Natural killer cell (primary cell): ENCODE data around the gene SPTLC1. TPM values are rescaled to one million over a fixed set of nuclear protein-coding genes. Genes with fewer than 3 reads are reported as not detected.

Experiments
- ATAC-seq, 3 donors: fragments of 150-1000 bp in 2 of 3; fragments of 200-7000 bp in 1 of 3; cut with Tn5 transposase; 1 replicate in 1 of 3; 2 replicates in 2 of 3; pipeline ENCODE4 v1.10.0; 2021; ENCODE audit warnings: mild to moderate bottlenecking in 2 of 3, moderate library complexity in 2 of 3
- DNase-seq, 2 donors: peaks; one replicate each; pipeline versions ENCODE4 v3.0.0 to v3.0.0-alpha.2; 2013 to 2021; ENCODE audit warnings: mixed read lengths in 1 of 2
- H3K27ac ChIP-seq: one replicate; pipeline ENCODE4 v1.5.1; 2013; ENCODE audit warnings: mild to moderate bottlenecking, low read length
- H3K27me3 ChIP-seq: one replicate; pipeline ENCODE4 v1.6.1; 2013; ENCODE audit warnings: low read length; ENCODE audit not compliant: control insufficient read depth, insufficient read depth
- H3K36me3 ChIP-seq: one replicate; pipeline ENCODE4 v1.6.1; 2013; ENCODE audit warnings: low read length; ENCODE audit not compliant: control insufficient read depth, insufficient read depth
- H3K4me1 ChIP-seq: one replicate; pipeline ENCODE4 v1.6.1; 2013; ENCODE audit warnings: low read length; ENCODE audit not compliant: control insufficient read depth, insufficient read depth
- H3K4me3 ChIP-seq: one replicate; pipeline ENCODE4 v1.5.1; 2013; ENCODE audit warnings: low read length
- H3K9me3 ChIP-seq: one replicate; pipeline ENCODE4 v1.6.1; 2013; ENCODE audit warnings: low read length; ENCODE audit not compliant: control insufficient read depth, insufficient read depth
- H3K27ac Mint-ChIP-seq, 2 donors: one replicate each; pipeline ENCODE4 v1.8.0; 2022; ENCODE audit warnings: mild to moderate bottlenecking in 2 of 2, mixed read lengths in 2 of 2, moderate library complexity in 1 of 2
- H3K27me3 Mint-ChIP-seq, 2 donors: one replicate each; pipeline ENCODE4 v1.8.0; 2022; ENCODE audit warnings: low read depth in 2 of 2, mixed read lengths in 2 of 2
- H3K36me3 Mint-ChIP-seq: one replicate; pipeline ENCODE4 v1.8.0; 2022; ENCODE audit warnings: mixed read lengths
- H3K4me1 Mint-ChIP-seq, 2 donors: one replicate each; pipeline ENCODE4 v1.8.0; 2022; ENCODE audit warnings: mixed read lengths in 2 of 2
- H3K4me3 Mint-ChIP-seq: one replicate; pipeline ENCODE4 v1.8.0; 2022; ENCODE audit warnings: mild to moderate bottlenecking, moderate library complexity, mixed read lengths
- H3K9me3 Mint-ChIP-seq, 2 donors: one replicate each; pipeline ENCODE4 v1.8.0; 2022; ENCODE audit warnings: mixed read lengths in 2 of 2
- WGBS: methylation state at CpG from one replicate; pipeline ENCODE4 v1.1.7; 2013; ENCODE audit warnings: missing lambda C conversion rate; ENCODE audit not compliant: insufficient coverage; 5-methylcytosine and 5-hydroxymethylcytosine counted together
- intact Hi-C: fragments of 100-400 bp; cut with micrococcal nuclease; formaldehyde crosslinking; loops from one replicate; pipeline ENCODE4 v1.14.2; 2022
- total RNA-seq, 4 donors: library from RNA; stranded (reverse); fragments of 120-200 nt in 1 of 4; gene quantifications; one replicate each; pipeline versions ENCODE4 v1.2.3 to v1.2.4, GENCODE V29; 2013 to 2022
- TF ChIP-seq, protein P1 (sequence below): fragments of 200-600 bp; IDR thresholded peaks from one replicate; pipeline ENCODE4 v1.8.0; 2022; ENCODE audit warnings: antibody characterized with exemption

The SPTLC1 gene
- total RNA-seq, 3 donors from 2014 or later (not counting 1 experiment from before 2014, with no cell fraction given): 45.6 to 59.3 (median 47.8) TPM

DNA sequence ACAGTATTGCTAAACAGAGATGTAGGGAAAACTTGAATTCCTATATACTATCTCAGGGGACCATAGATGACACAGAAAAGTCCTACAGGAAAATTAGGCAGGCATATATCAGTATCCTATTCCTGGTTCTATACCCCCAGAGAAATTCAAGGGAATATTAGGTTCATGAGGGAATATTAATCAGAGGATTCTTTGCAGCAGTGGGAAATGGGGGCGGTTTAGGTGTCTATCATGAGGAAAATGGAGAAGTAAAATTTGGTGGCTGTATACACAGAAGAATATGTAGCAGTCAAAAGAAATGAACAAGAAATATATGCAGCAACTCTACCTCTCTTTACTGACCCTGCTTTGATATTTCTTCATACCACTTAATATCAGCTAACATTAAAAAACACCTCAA is 20.0 kb downstream of the SPTLC1 start:
- TF ChIP-seq, protein P1, sequence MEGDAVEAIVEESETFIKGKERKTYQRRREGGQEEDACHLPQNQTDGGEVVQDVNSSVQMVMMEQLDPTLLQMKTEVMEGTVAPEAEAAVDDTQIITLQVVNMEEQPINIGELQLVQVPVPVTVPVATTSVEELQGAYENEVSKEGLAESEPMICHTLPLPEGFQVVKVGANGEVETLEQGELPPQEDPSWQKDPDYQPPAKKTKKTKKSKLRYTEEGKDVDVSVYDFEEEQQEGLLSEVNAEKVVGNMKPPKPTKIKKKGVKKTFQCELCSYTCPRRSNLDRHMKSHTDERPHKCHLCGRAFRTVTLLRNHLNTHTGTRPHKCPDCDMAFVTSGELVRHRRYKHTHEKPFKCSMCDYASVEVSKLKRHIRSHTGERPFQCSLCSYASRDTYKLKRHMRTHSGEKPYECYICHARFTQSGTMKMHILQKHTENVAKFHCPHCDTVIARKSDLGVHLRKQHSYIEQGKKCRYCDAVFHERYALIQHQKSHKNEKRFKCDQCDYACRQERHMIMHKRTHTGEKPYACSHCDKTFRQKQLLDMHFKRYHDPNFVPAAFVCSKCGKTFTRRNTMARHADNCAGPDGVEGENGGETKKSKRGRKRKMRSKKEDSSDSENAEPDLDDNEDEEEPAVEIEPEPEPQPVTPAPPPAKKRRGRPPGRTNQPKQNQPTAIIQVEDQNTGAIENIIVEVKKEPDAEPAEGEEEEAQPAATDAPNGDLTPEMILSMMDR: no peak
- Mint-ChIP-seq H3K36me3 (no peaks in the 10 kb centered on the region), H3K4me1 (peaks cover 27 to 42% of the 10 kb centered on the region in 2 donors), H3K9me3 (no peaks in the 10 kb centered on the region), H3K27ac (peak overlapping the region in 1 of 2 donors; percentile 57), H3K27me3 (no peaks in the 10 kb centered on the region), H3K4me3 (no peak overlapping the region)
- Histone ChIP-seq H3K4me3 (no peak overlapping the region), H3K27me3 (no peaks in the 10 kb centered on the region), H3K4me1 (no peaks in the 10 kb centered on the region), H3K27ac (no peak overlapping the region), H3K9me3 (no peaks in the 10 kb centered on the region), H3K36me3 (peaks cover 7% of the 10 kb centered on the region)
- intact Hi-C loops: no loop called here
- WGBS: 100% methylated on average over 1 of the region's 1 CpG
- DNase-seq: no peak
- no peak for ATAC-seq

DNA sequence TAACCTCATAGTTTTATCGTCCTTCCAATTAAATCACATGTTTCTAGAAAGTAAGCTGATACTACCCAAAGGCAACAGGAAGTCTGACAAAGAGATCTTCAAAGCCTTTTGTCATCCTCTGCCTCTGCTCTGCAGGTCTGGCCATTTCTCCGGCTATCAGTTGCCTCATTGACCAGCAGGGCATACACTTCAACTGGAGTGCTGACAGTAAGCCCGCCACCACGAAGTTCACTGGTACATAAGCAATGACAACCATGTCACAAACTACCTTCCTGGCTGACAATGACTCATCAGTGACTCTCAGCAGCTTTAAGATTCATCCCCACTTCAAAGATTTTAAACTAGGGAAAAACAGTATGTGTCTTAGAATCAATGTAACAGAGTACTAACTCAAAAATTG is 20.6 kb downstream of the SPTLC1 start:
- H3K4me1 Mint-ChIP-seq: peaks cover 27 to 45% of the 10 kb centered on the region in 2 donors
- intact Hi-C loops: no loop called here
- DNase-seq (no peak), ATAC-seq (no peak)
- Histone ChIP-seq H3K27me3 (no peaks in the 10 kb centered on the region), H3K4me3 (no peak overlapping the region), H3K27ac (no peak overlapping the region), H3K36me3 (peaks cover 7% of the 10 kb centered on the region), H3K9me3 (no peaks in the 10 kb centered on the region), H3K4me1 (no peaks in the 10 kb centered on the region)
- H3K27me3 Mint-ChIP-seq: no peaks in the 10 kb centered on the region
- 89% methylated on average over 4 of the region's 4 CpGs for whole genome bisulfite sequencing
- H3K27ac Mint-ChIP-seq: peak overlapping the region in 1 of 2 donors; percentile 57
- no peak overlapping the region for H3K4me3 Mint-ChIP-seq
- no peaks in the 10 kb centered on the region for H3K9me3 Mint-ChIP-seq
- no peaks in the 10 kb centered on the region for H3K36me3 Mint-ChIP-seq
- TF ChIP-seq, protein P1: no peak

DNA sequence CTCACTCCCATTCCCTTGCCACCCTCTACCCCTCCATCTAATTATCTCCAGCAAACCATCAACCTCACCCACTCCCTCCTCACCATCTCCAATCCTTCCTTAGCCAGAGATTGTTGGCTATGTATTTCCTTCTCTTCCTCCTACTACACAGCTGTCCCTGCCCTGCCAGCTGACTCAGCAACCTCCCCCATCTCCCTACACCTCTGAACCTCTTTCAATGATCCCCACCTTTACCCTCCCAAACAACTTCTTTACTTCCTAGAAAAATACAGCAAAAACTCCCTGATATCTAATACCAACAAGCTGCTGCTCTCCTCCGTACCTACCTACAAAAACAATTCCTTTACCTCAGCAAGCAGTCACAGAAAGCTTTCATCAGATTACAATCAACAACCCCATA is 37.3 kb downstream of the SPTLC1 start:
- Histone ChIP-seq H3K27me3 (no peaks in the 10 kb centered on the region), H3K27ac (no peak overlapping the region), H3K36me3 (peaks cover 27% of the 10 kb centered on the region), H3K9me3 (no peaks in the 10 kb centered on the region), H3K4me1 (no peaks in the 10 kb centered on the region), H3K4me3 (no peak overlapping the region)
- Mint-ChIP-seq H3K4me3 (no peak overlapping the region), H3K27me3 (no peaks in the 10 kb centered on the region), H3K4me1 (no peaks in the 10 kb centered on the region), H3K36me3 (no peaks in the 10 kb centered on the region), H3K27ac (no peak overlapping the region), H3K9me3 (no peaks in the 10 kb centered on the region)
- 97% methylated on average over 1 of the region's 1 CpG for WGBS
- TF ChIP-seq, protein P1: no peak
- DNase-seq (no peak), ATAC-seq (no peak)
- intact Hi-C loops: no loop called here

DNA sequence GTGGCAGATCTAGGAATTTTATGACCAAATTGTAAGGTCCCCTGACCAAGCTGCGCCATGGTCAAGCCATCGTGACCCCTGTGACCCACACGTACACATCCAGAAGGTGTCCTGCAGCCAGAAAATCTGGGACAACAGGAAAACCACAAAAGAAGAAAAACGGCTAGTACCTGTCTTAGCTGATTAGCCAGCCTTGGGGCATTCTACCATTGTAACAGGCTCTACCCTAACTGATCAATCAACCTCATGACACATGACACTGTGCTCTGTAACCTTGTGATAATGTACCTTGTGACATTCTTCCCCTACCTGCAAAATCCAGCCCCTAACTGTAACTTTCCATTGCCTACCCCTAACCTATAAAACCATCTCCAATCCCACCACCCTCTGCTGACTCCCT is 43.6 kb downstream of the SPTLC1 start:
- TF ChIP-seq, protein P1: no peak
- H3K36me3 ChIP-seq: peaks cover 23% of the 10 kb centered on the region
- peaks cover 9 to 13% of the 10 kb centered on the region in 2 donors for H3K4me1 Mint-ChIP-seq
- H3K9me3 Mint-ChIP-seq: no peaks in the 10 kb centered on the region
- H3K36me3 Mint-ChIP-seq: no peaks in the 10 kb centered on the region
- H3K27ac Mint-ChIP-seq: peak overlapping the region in 1 of 2 donors; percentile 52
- intact Hi-C loops: no loop called here
- H3K4me3 ChIP-seq: no peak overlapping the region
- ATAC-seq (no peak), DNase-seq (no peak)
- H3K27me3 ChIP-seq: no peaks in the 10 kb centered on the region
- no peak overlapping the region for H3K27ac ChIP-seq
- H3K4me3 Mint-ChIP-seq: no peak overlapping the region
- H3K9me3 ChIP-seq: no peaks in the 10 kb centered on the region
- no peaks in the 10 kb centered on the region for H3K4me1 ChIP-seq
- WGBS: 83% methylated on average over 4 of the region's 4 CpGs
- H3K27me3 Mint-ChIP-seq: no peaks in the 10 kb centered on the region
